Stimulated activated CD8-positive, alpha-beta memory T cell treated with anti-CD3 and anti-CD28 coated beads, Interleukin-2, amount 100 ng/mL, for 1 hour (primary cell): ENCODE measurements around the gene MYCBPAP.

Experiments
- DNase-seq, 2 donors: peaks; one replicate each; pipeline ENCODE4 v3.0.0-alpha.2; 2020; ENCODE audit warnings: low read depth in 2 of 2

The MYCBPAP gene

DNA sequence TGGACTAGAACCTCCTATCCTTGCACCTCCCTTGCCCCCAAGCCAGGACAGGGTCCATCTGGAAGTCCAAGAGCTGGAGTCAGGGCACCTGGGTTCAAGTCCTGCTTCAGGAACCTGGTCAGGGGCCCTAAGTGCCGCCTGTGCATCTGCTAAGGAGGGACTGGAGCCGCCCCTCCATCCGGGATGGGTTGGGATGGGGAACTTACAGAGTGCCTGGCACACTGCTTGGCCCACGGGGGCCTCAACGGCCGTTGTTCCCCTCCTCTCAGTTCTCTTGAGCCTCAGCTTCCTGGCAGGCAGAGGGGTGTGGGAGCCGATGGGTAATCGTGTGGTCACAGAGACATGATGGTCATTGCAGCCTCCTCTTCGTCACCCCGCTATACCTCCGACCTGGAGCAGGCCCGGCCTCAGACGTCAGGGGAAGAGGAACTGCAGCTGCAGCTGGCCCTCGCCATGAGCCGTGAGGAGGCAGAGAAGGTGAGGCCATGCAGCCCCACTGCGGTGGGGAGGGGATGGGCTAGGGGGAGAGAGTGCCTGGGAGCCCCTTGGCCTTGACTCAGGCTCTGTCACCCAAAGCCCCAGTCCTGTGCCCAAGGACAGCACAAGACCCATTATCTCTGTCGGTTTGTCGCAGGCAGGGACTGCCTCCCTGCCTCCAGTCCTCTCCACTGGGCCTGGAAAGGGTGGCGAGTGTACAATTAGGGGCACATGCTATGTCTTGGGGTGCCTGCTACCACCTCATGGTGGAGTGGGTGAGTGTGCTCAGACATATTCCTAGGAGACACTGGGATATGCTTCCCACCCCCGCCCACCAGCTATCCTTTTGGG lies 29.7 kb downstream of the MYCBPAP start:
- DNase-seq = no peak

DNA sequence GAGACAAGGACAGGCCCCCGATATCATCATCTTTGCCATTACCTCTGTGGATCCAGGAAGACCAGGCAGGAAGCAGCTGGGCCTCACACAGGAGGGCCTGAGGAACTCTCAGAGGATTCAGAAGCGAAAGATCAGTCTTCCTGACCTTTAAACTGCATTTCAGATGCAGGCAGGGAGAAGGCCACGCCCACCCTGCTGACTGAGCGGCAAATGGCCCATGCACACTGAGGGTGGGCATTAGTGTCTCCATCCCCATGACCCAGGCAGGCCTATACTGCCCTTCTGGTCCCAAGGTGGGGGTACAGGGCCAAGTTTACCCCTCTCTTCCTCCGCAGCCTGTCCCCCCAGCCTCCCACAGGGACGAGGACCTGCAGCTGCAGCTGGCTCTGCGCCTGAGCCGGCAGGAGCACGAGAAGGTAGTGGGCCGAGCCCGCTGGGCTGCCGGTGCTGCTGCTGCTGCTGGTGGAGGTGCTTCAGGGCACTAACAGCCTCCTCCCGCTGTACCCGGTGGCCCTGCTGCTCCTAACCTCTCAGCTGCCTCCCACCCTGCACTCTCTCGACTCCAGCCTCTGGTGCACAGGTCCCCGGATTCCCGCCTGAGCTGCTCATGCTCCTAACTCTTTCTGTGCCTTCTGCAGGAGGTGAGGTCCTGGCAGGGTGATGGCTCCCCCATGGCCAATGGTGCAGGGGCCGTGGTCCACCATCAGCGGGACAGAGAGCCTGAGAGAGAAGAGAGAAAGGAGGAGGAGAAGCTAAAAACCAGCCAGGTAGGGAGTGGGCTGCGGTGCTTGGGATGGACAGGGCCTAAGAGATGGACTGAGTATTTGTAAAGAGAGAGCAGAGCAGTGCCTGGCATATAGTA lies 30.5 kb downstream of the MYCBPAP start:
- no peak for DNase-seq

DNA sequence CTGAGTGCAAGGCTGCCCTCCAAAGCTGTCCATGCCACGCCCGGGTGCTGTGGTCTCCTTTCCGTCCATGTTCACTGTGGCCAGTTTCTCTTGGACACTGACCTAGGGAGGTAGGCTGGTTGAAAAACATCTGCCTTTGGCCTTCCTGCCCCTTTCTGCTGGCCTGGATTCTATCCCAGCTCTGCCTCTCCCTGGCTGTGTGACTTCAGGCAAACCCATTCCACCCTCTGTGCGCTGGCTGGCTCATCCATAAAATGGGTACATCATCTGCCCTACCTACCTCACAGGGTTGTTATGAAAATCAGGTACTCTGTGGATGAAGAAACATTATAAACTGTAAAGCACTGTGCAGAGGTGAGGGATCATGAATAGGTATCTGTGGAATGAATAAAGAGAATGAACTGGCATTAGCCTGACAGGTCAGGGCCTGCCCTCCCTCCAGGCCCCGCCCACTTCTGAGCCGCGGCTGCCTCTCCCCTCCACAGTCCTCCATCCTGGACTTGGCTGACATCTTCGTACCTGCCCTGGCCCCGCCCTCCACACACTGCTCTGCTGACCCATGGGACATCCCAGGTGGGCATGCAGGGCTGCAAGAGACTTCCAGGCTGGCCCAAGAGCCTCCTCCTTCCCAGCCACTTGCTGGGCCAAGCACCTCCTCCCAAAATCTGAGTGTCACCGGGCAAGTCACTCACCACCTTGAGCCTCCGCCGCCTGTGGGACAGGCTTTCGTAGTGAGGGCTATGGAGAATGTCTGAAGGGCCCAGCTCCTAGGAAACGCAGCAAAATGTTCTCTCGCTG lies 31.7 kb downstream of the MYCBPAP start:
- DNase-seq = no peak

DNA sequence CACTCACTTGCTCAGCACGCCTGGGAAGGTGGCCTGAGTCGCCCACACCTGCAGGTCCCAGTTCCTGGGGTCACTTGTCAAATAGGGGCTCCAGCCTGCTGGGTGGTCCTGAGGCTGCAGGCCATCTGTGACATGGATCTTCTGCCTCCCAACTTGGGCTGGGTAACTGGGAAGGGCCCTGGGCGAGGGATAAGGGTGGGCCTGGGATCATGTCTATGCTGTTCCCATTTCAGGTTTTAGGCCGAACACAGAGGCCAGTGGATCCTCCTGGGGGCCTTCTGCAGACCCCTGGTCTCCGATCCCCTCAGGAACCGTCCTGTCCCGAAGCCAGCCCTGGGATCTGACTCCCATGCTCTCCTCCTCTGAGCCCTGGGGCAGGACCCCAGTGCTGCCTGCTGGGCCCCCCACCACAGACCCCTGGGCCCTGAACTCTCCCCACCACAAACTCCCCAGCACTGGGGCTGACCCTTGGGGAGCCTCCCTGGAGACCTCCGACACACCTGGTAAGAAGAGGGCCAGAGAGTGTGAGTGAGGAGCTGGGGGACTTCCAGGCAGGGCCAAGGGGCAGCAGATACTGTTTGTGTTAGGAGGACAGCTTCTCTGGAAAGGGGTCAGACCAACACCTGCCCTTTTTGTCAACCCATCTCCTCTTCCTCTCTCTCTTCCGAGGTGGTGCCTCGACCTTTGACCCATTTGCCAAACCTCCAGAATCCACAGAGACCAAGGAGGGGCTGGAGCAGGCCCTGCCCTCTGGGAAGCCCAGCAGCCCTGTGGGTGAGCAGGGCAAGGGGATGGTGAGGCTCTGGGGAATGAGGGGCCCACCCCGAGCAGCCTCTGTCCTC lies 32.5 kb downstream of the MYCBPAP start:
- no peak for DNase-seq

DNA sequence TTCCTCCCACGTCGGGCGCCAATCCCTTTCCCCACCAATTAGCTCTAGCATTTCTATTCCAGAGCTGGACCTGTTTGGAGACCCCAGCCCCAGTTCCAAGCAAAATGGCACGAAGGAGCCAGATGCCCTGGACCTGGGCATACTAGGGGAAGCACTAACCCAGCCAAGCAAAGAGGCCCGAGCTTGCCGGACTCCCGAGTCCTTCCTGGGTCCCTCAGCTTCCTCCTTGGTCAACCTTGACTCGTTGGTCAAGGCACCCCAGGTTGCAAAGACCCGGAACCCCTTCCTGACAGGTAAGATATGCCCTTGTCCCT lies 33.1 kb downstream of the MYCBPAP start:
- no peak for DNase-seq

DNA sequence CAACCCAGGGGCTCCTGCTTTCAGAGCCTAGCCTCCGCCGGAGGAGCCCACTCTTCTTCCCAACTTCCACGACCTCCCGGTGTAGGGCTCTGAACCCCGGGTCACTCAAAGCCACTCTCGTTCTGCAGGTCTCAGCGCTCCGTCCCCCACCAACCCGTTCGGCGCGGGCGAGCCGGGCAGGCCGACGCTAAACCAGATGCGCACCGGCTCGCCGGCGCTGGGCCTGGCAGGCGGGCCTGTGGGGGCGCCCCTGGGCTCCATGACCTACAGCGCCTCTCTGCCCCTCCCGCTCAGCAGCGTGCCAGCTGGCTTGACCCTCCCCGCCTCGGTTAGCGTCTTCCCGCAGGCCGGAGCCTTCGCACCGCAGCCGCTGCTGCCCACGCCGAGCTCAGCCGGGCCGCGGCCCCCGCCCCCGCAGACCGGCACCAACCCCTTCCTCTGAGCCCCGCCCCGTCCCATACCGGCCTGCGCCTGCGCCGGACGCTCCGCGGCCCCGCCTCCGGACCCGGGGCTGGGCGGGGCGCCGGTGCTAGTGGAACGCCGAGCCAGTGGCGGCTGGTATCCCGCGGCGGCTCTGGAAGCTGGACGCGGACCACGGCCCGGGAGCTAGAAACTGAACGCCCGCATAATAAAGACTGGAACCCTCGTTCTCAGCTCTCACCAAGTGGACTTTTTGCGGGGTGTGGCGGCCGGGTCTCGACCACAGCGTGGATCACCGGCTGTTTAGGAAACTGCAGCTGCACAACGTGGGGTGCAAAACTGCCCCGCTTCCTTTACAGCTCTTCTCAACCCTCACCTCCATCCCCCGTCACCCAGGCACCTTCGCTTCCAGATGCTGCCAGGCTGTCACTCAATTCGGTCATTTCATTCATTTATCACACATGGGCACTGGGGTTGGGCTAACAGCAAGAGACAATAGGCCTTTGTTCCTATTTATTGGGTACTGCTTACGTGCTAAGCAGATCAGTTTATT lies 33.8 kb downstream of the MYCBPAP start:
- peak; percentile 67 to 75 for DNase-seq

DNA sequence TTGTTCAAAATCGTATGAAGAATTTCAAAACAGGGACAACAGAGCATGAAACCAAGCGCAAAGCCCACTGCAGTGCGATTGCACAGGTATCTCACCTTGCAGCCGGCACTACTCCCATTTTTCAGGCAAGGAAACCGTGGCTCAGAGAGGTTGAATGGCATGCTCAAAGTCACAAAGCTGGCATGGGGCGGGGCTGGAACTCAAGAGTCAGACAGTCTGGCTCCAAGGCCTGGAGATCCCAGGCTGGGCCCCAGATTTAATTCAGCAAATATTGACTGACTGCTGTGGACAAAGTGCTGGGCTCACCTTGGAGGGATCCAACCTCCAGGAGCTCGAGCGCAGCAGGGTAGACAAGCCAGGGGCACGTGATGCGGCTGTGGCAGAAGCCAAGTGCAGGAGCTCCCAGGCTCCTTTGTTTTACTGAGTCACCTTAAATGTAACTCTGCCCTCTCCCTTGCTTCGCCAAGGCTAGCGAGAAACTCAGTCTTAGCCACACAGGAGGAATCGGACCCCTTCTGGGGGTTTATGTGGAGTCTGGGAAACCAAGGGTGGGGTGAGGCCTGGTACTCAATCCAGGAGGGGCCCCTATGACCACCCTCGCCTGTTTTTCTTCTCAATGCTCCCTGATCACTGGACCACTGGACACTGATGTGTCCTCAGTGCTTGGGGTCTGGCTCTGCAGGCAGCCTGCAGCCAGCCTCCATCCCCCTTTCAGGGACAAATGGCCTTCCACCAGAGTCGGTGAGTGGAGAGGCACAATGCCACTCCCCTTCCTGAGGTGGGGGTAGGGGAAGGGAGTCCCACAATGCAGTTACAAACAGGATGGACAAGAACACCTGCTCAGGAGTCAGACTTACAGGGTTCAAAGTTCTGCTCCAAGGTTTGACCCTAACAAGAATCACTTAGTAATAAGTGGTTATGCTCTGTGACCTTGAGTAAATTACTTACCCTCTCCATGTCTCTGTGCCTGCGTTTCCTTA lies 34.8 kb downstream of the MYCBPAP start:
- no peak for DNase-seq

DNA sequence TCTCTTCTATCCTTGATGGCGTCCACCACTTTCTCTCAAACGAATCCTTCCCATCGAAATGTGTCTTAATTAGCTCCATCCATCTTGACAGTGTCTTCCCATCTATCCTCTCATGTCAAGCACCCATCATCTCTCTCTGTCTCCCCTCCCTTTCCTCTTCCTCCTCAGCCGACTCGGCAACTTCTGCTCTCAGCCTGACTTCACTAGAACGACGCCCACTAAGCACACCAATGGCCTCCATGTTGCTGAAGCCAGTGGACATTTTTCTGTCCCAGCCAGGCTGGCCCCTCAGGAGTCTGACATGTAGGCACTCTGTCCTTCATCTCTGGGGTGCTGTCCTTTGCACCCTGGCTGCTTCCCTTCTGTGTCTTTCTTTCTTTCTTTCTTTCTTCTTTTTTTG lies 36.3 kb downstream of the MYCBPAP start:
- no peak for DNase-seq

DNA sequence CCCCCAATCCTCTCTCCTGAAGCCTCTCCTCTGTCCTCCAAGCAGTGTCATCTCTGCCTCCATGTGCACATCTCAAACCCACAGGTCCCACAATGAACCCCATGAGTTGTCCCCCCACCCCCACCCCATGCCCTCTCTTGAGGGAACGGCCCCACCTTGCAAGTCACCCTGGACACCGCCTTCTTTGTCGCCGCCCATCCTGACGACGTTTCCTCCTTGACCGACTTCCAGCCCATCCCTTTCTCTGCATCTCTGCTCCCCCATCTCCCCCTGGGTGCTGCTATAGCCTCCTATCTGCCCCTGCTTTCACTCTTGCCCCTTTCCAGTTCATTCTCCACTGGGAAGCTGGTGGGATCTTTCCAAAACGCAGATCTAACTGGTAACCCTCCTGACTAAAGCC lies 37.1 kb downstream of the MYCBPAP start:
- DNase-seq = no peak

DNA sequence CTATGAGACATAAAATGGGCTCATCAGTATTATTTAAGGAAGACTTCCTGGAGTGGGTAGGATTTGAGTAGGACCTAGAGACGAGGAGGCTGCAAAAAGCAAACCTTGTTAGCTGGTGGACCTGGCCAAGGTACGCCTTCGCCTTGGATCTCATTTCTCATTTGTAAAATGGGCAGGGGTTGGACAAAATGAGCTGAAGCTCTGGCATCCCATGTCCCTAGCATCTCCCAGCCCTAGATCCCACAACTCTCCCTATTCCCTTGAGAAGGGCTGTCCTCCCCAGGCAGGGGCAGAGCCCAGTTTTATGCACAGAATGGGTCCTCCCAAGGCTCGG lies 38.4 kb downstream of the MYCBPAP start:
- DNase-seq = no peak

DNA sequence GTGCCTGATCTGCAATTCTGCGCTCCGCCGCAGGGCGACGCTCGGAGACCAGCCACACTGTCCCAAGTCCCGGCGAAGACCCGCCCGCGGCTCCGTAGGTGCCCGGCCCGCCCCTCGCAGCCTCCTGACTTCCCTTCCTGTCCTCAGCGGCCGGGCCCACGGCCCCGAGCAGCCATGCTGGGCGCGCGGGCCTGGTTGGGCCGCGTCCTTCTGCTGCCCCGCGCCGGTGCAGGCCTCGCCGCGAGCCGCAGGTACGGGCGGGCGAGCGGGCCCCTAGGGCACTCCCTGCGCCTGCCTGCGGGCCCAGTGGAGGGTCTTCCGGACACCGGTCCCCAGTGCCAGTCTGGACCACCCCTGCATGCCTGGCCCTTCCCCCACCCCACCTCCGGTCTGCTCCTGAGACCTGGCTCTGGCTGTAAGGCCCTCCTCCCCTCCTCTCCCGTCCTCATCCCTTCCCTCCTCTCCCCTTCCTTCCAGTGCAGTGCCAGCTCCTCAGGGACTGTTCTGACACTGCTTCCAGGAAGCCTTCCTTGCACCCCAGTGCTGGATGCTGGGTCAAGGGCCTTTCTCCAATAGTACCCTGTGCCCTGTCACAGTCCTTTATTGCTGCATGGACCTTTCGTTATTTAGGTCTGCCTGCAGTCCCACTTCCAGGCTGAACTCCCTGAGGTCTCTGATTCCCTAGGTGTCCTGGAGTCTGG lies 38.9 kb downstream of the MYCBPAP start, which contains the start of gene SPATA20:
Gene SPATA20 (plus strand): TSS at position 140 of the 701 bp plus-strand sequence. CDS start 35 bp downstream, at position 175.
- peak; percentile 64 to 71 for DNase-seq

DNA sequence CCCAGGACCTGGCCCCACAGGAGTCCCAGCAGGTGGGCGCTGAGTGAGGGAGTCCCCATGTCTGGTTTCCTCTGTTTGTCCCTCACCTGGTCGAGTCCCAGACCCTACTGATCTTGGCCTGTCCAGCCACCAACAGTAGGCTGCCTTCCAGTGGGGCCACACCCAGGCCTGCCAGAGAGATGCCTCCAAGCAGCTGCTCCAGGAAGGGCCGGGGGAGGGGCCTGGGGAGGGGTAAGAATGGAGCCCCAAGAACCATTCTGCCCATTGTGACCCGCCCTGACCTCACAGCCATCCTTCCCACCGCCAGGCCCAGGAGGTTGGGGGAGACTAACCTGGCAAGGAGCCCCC lies 39.5 kb downstream of the MYCBPAP start:
- no peak for DNase-seq

DNA sequence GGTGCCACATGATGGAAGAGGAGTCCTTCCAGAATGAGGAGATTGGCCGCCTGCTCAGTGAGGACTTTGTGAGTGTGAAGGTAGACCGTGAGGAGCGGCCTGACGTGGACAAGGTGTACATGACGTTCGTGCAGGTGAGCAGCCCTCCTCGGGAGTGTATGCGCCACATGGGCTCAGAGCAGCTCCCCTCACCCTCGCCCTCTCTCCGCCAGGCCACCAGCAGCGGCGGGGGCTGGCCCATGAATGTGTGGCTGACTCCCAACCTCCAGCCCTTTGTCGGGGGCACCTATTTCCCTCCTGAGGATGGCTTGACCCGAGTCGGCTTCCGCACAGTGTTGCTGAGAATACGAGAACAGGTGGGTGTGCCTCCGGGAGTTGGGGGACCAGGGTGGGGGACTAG lies 40.6 kb downstream of the MYCBPAP start:
- DNase-seq = no peak

DNA sequence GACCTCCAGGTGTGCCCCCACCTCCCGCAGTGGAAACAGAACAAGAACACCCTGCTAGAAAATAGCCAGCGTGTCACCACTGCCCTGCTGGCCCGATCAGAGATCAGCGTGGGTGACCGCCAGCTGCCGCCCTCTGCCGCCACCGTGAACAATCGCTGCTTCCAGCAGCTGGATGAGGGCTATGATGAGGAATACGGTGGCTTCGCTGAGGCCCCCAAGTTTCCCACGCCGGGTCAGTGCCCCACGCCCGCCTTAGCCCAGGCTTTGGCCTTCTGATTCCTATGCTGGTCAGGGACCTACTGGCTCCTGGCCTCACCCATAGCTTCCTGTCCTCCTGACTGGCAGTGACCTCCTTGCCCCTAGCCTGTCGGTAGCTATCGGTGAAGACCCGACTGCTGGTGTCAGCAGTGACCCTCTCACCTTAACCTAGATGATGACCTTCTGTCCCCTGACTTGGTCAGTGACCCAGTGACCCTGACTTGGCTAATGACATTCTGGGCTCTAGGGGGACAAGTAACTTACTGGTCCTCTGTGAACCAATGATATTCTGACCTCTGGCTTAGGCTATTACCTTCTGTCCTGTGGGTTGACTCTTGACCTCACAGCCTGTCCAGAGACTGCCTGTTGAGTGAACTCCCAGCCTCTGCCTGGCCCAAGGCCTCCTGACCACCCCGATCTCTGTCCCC lies 41.2 kb downstream of the MYCBPAP start:
- DNase-seq = no peak

DNA sequence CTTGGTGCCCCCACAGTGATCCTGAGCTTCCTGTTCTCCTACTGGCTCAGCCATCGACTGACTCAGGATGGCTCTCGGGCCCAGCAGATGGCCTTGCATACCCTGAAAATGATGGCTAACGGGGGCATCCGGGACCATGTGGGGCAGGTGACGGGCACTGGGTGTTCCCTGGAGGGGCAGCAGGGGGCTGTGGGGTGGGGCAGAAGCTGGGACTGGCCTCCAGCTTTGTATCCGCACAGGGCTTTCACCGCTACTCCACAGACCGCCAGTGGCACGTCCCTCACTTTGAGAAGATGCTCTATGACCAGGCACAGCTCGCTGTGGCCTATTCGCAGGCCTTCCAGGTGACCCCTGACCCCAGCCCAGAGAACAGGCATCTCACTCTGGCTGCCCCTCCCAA lies 41.7 kb downstream of the MYCBPAP start:
- DNase-seq = no peak

DNA sequence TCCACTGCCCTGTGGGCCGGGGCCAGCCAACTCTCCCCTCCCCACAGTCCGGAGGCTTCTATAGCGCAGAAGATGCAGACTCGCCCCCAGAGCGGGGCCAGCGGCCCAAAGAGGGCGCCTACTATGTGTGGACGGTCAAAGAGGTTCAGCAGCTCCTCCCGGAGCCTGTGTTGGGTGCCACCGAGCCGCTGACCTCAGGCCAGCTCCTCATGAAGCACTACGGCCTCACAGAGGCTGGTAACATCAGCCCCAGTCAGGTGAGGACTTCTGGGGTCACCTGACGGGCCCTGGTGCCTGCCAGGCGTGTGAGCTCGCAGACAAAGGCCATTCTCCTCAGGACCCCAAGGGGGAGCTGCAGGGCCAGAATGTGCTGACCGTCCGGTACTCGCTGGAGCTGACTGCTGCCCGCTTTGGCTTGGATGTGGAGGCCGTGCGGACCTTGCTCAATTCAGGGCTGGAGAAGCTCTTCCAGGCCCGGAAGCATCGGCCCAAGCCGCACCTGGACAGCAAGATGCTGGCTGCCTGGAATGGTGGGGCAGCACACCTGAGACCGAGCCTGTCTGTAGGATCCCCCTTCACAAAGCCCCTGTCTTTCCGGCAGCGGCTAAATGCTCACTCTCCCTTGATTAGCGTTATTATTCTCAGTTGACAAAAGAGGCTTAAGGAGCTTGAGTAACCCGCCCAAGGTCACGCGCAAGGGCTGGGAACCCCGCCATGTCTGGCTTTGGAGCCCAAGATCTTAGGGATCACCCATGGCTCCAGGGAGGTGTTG lies 42.6 kb downstream of the MYCBPAP start:
- DNase-seq = no peak

DNA sequence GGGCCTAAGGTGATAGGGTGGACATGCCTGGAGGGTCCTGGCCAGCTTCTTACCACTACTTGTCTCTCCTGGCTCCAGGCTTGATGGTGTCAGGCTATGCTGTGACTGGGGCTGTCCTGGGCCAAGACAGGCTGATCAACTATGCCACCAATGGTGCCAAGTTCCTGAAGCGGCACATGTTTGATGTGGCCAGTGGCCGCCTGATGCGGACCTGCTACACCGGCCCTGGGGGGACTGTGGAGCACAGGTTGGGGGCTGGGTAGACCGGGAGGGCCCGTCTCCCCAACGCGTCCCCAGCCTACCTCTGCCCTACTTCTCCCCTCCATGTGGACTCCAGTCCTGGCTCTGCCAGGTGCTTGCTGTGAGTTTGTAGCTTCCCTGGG lies 43.2 kb downstream of the MYCBPAP start:
- DNase-seq = no peak
